ENCODE data around the gene CNOT1.

Gene CNOT1

GRCh38 chr16:58515125-58515870, 114.3 kb downstream of the CNOT1 start, which contains the start of gene SETD6:
Gene SETD6, plus strand, starts transcription at chr16:58515517. Its CDS starts 21 bp downstream, at chr16:58515538.
- peak; percentile 32 for DNase-seq

GRCh38 chr16:58513874-58514273, 115.8 kb downstream of the CNOT1 start:
- DNase-seq = no peak

GRCh38 chr16:58511933-58512815, 117.5 kb downstream of the CNOT1 start:
- peak; percentile 1 for DNase-seq

DNA sequence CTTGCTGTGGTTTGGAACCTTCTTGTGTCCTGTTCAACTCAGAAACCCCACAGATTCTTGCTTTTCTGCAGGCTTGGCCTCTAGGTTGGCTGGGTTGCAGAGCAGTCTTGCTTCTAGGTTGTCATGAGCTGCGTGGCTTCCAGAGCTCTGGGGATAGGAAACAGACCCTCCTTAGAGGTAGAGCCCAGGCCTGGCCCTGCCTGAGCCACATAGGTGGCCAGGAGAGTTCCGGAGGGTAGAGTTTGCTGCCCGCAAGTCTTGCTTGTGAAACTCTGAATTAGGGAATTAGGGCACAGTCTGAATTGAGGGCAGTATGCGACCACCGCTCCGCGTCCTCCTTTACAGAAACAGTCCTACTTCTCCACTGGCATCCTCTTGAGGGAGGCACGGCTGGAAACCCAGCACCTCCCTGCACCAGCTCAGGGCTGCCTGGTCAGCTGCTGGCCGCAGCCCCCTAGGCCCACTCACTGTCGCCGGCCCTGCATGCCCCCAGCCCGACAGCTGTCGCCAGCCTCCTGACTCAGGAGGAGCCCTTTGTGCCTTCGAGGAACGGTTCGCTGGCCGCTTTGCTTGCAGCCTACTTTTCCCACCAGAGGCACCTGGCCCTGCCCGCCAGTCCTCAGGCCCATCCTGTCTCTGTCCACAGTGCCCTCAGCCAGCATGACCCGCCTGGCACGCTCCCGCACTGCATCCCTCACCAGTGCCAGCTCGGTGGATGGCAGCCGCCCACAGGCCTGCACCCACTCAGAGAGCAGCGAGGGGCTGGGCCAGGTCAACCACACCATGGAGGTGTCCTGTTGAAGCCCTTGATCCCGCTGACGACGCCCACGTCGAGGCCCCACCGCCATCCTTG, 118.6 kb downstream of the CNOT1 start:
- no peak for DNase-seq

GRCh38 chr16:58510097-58510775, 119.4 kb downstream of the CNOT1 start:
- no peak for DNase-seq

DNA sequence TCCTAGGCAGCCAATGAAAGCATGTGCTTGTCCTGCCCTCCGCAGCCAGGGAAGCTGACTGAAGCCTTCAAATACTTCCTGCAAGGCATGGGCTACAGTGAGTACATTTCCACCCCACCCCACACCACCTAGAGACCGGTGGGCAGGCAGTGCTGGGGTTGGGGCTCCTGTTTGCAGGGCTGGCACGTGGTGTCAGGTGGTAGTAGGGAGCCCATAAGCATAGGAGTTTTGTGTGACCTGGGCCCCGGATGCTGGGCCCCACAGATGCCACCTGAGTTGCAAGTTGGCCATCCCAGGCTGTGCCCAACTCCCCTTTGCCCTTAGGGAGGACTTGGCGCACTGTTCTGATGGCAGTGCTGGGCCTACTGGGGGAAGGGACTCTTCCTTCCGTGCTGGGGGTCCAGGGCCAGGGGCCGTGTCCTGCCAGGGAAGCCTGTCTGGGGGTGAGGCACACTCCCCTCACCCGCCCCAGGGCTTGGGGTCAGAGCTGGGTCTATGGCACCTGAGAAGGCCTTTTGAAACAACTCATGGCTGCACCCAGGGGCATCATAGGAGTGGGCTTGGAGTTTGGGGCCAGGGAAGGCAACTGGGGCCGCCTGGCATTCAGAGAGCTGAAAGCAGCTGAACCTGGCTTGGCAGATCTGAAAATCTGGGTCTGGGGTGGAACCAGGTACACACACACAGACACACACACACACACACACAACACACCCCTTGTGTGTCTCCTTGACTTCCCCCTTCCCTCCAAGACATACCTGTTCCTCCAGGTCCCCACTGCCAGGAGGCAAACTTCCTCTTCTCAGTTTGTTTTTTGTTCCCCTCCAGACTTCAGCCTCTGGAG, 120.2 kb downstream of the CNOT1 start:
- DNase-seq = no peak

- no peak for DNase-seq
Observed at GRCh38 chr16:58508671-58509251, 120.9 kb downstream of the CNOT1 start.

DNA sequence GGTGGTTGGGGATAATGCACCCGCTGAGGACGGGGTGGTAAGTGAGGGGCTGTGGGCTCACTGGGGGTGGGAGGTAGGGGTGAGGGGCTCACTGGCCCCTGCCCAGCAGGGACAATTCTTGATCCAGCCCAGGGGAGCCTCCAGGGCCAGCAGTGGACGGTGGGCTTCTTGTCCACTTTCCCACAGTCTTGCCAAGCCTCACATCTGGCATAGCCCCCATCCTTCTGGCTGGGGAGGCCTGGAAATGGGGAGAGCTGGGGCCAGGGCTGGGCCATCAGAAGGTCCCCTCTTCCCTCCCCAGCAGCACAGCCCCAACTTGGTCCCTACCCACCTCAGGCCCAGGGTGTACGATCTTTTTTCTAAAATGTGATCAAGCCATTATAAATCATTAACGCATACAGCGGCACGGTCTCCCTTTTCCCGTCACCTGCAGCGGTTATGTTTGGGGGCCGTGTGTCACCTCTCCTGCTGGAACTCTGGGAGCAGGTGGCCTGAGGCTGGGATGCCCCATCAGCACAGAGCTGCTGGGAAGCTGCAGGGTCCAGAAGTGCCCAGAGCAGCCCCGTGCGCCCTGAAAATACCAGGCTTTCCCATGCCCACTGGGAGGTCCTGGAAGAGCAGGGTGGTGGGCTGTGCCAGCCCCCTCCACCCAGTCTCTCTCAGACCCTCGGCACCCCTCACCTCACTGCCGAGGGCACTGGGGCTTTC, 121.5 kb downstream of the CNOT1 start:
- no peak for DNase-seq

GRCh38 chr16:58507195-58507962, 122.2 kb downstream of the CNOT1 start:
- DNase-seq = no peak

- no peak for DNase-seq
Observed at GRCh38 chr16:58506241-58507194, 123.1 kb downstream of the CNOT1 start.

DNA sequence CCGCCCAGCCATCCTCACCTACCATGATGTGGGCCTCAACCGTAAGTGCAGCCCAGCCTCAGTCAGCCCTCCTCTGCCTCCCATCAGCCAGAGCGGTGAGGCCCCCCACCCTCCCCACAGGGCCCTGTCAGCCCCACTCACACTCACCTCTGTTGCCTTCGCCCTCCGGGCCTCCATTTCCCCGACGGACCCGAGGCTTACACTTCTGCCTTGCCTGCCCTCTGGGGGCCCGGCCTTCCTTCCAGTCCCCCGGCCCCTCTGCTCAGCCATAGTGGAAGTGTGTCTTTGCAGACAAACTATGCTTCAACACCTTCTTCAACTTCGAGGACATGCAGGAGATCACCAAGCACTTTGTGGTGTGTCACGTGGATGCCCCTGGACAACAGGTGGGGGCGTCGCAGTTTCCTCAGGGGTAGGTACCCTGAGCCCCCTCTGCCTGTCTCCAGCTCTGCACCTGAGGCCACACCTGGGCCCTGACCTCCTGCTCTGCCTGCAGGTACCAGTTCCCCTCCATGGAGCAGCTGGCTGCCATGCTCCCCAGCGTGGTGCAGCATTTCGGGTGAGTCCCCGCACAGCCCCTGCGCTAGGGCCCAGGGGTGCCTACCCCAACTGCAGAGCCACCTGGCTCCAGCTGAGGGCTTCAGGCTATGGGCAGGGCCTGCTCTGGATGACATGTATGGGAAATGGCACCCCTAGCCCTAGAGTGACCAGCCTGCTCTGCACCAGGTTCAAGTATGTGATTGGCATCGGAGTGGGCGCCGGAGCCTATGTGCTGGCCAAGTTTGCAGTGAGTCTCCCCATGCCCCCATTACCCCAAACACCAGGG, 125.5 kb downstream of the CNOT1 start:
- DNase-seq = no peak

DNA sequence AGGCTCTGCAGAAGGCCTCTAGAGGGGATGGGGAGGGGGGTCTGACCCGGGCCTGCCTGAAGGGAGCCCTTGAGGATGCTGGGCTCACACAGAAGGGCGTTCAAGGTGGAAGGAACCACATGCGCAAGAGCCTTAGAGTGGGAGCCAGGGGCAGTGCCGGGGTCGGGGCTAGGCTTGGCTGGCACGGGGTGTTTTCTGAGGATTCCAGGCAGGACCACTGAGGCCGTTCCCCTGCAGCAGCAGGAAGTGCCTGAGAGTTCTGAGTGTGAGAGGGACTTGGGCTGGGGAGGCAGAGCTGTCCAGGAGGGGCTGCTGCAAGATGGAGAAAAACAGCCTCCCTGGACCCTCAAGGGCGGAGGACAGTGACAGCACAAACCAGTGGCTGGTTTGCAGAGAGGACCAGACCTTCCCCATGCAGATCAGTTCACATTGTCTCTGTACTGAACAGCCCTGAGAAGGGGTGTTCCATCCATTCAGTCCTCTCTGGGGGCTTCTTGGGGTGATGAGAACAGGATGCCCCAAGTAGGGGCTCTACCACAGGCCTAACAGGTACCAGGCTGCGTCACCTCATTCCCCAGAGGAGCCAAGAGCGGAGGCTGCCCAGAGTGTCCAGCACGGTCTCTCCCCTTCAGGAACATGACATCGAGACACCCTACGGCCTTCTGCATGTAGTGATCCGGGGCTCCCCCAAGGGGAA, 126.3 kb downstream of the CNOT1 start:
- DNase-seq = no peak

GRCh38 chr16:58502217-58502921, 127.3 kb downstream of the CNOT1 start:
- DNase-seq = no peak

DNA sequence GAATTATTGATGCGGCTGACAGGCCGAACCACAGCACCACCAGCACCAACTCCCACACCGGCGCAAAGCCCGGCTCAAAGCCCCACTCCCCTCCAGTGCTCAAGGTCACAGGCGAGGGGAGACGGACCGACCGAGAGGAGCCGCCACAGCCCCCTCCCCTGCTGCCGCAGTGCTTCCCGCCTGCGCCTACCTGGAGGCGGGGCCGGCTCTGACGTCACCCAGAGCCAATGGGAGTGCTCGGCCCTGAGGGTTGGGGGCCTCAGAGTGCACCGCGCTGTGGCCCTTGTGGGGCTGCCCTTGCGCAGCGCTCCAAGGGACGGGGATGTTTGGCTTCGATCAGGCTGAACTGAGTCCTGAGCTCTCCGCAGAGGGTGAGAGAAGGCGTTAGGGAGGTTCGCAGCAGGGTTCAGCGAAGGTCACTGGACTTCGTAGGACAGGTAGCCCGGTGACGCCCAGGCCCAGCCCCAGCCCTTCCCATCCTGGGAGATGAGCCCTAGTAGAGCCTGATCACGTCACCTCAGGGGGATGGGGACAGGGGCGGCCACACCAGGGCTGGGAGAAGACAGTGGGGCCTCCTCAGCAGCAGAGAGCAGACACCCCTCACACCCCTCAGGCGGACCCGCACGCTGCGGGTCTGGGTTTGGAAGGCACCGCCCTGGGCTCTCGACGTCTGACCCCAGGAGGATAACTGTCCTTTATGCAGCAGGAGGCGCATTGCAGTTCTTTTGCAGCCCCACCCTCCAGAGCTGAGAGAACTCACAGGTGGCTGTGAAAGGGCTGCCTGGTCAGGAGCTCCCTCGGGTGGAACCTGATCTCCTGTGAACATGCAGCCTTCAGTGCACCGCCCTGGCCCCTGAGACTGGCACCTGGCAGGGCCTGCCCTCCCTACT, 128.1 kb downstream of the CNOT1 start:
- DNase-seq = no peak
